ENCODE measurements around the gene ZNRF1. TPM values are rescaled to one million over a fixed set of nuclear protein-coding genes. Genes with fewer than 3 reads are reported as not detected.

Gene ZNRF1
- total and polyA plus RNA-seq, 8 donors = 5.3 to 11.4 (median 7.9) TPM

- Histone ChIP-seq H3K4me1 (peaks cover 0 to 8% (median 7%) of the 10 kb centered on the region in 3 donors), H3K9me3 (no peaks in the 10 kb centered on the region), H3K36me3 (no peaks in the 10 kb centered on the region), H3K4me3 (no peak overlapping the region), H3K27ac (no peak overlapping the region), H3K27me3 (no peaks in the 10 kb centered on the region)
- no peak for TF ChIP-seq CTCF (IDR thresholded peaks at IDR 0.05)
- WGBS, 2 donors = 88 to 96% methylated on average over 2 of the region's 2 CpGs
- intact Hi-C loops (cut with DNase I) = no loop called here
- FAIRE-seq (no peak), ATAC-seq (peak; percentile 40 to 58 (median 55)), DNase-seq (no peak)
Measured at GRCh38 chr16:75043175-75043895, 44.5 kb downstream of the ZNRF1 start.

GRCh38 chr16:75044800-75045361 lies 46.1 kb downstream of the ZNRF1 start:
- DNase-seq (no peak), FAIRE-seq (no peak), ATAC-seq (peak in 1 of 4 donors; percentile 32)
- peaks cover 0 to 8% (median 7%) of the 10 kb centered on the region in 3 donors for H3K4me1 ChIP-seq
- H3K36me3 ChIP-seq = no peaks in the 10 kb centered on the region
- no peaks in the 10 kb centered on the region for H3K27me3 ChIP-seq
- WGBS, 2 donors = 41 to 49% methylated on average over 3 of the region's 3 CpGs
- intact Hi-C loops (cut with DNase I) = no loop called here
- H3K27ac ChIP-seq = no peak overlapping the region
- no peaks in the 10 kb centered on the region for H3K9me3 ChIP-seq
- no peak for TF ChIP-seq CTCF (IDR thresholded peaks at IDR 0.05)
- no peak overlapping the region for H3K4me3 ChIP-seq

GRCh38 chr16:75045424-75045823 lies 46.6 kb downstream of the ZNRF1 start:
- no peaks in the 10 kb centered on the region for H3K36me3 ChIP-seq
- no peak for TF ChIP-seq CTCF (IDR thresholded peaks at IDR 0.05)
- H3K27ac ChIP-seq = no peak overlapping the region
- H3K4me3 ChIP-seq = no peak overlapping the region
- no peak for FAIRE-seq
- H3K9me3 ChIP-seq = no peaks in the 10 kb centered on the region
- DNase-seq = no peak
- 78 to 90% methylated on average over 2 to 3 of the region's 3 CpGs for WGBS, 2 donors
- no peak for ATAC-seq
- intact Hi-C loops (cut with DNase I) = no loop called here
- no peaks in the 10 kb centered on the region for H3K27me3 ChIP-seq
- peaks cover 0 to 8% (median 7%) of the 10 kb centered on the region in 3 donors for H3K4me1 ChIP-seq

- H3K36me3 ChIP-seq = no peaks in the 10 kb centered on the region
- DNase-seq (no peak), ATAC-seq (no peak), FAIRE-seq (no peak)
- 93 to 94% methylated on average over 4 of the region's 4 CpGs for WGBS, 2 donors
- no peaks in the 10 kb centered on the region for H3K9me3 ChIP-seq
- H3K27ac ChIP-seq = no peak overlapping the region
- peaks cover 0 to 4% (median 3%) of the 10 kb centered on the region in 3 donors for H3K4me1 ChIP-seq
- no peak for TF ChIP-seq CTCF (IDR thresholded peaks at IDR 0.05)
- H3K27me3 ChIP-seq = no peaks in the 10 kb centered on the region
- no peak overlapping the region for H3K4me3 ChIP-seq
- intact Hi-C loops (cut with DNase I) = no loop called here
Measured at GRCh38 chr16:75048054-75048453, 49.2 kb downstream of the ZNRF1 start.

- no peak for TF ChIP-seq CTCF (IDR thresholded peaks at IDR 0.05)
- Histone ChIP-seq H3K9me3 (no peaks in the 10 kb centered on the region), H3K27me3 (no peaks in the 10 kb centered on the region), H3K4me1 (peaks cover 0 to under 1% (median 0%) of the 10 kb centered on the region in 3 donors), H3K27ac (no peak overlapping the region), H3K36me3 (no peaks in the 10 kb centered on the region), H3K4me3 (no peak overlapping the region)
- DNase-seq (no peak), ATAC-seq (peak in 1 of 4 donors; percentile 23), FAIRE-seq (no peak)
- 88 to 91% methylated on average over 8 of the region's 8 CpGs for WGBS, 2 donors
- intact Hi-C loops (cut with DNase I) = no loop called here
Measured at GRCh38 chr16:75048530-75048929, 49.7 kb downstream of the ZNRF1 start.
